ENCODE measurements around the gene MICU1.

GRCh38 chr10:72416661-72417060 is 209.2 kb downstream of the MICU1 start:
- no peak for TF ChIP-seq POLR2A (IDR thresholded peaks at IDR 0.05)
- TF ChIP-seq, protein P1, sequence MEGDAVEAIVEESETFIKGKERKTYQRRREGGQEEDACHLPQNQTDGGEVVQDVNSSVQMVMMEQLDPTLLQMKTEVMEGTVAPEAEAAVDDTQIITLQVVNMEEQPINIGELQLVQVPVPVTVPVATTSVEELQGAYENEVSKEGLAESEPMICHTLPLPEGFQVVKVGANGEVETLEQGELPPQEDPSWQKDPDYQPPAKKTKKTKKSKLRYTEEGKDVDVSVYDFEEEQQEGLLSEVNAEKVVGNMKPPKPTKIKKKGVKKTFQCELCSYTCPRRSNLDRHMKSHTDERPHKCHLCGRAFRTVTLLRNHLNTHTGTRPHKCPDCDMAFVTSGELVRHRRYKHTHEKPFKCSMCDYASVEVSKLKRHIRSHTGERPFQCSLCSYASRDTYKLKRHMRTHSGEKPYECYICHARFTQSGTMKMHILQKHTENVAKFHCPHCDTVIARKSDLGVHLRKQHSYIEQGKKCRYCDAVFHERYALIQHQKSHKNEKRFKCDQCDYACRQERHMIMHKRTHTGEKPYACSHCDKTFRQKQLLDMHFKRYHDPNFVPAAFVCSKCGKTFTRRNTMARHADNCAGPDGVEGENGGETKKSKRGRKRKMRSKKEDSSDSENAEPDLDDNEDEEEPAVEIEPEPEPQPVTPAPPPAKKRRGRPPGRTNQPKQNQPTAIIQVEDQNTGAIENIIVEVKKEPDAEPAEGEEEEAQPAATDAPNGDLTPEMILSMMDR (IDR thresholded peaks at IDR 0.05): no peak
- TF ChIP-seq POLR2AphosphoS5 (IDR thresholded peaks at IDR 0.05; ENCODE audit: insufficient read depth in 1 of 2, low read depth in 1 of 2): no peak
